Measurements from ENCODE around the gene TSC1.

GRCh38 chr9:132894862-132895835 lies 49.3 kb downstream of the TSC1 start:
- TF ChIP-seq CTCF (IDR thresholded peaks at IDR 0.05) (no peak), POLR2A (IDR thresholded peaks at IDR 0.05) (no peak), POLR2AphosphoS5 (IDR thresholded peaks at IDR 0.05) (no peak), EP300 (IDR thresholded peaks at IDR 0.05; ENCODE audit: low read depth) (no peak)

Measured in transverse colon (tissue), 4 donors.